Measurements from ENCODE around the gene ATP10A. TPM values are rescaled to one million over a fixed set of nuclear protein-coding genes. Genes with fewer than 3 reads are reported as not detected.

ATP10A gene
- total RNA-seq, 1 experiment from 2014 or later = 0.02 TPM

- H3K27ac ChIP-seq (ENCODE audit: low read depth, low read length) = no peak overlapping the region
- H3K4me3 ChIP-seq (replicated peaks in 1 of 2; ENCODE audit: low read depth in 1 of 2, low read length in 2 of 2) = no peak overlapping the region
- no peak overlapping the region for H3K4me2 ChIP-seq (ENCODE audit: low read length)
- H4K20me1 ChIP-seq (ENCODE audit: insufficient read depth) = no peaks in the 10 kb centered on the region
- no peaks in the 10 kb centered on the region for H3K79me2 ChIP-seq (ENCODE audit: insufficient read depth, low read length)
- ChIA-PET POLR2A (no interaction called here), CTCF (no interaction called here), RAD21 (ENCODE audit: low non-redundant PET in 1 of 2, low total read pairs in 2 of 2, uncharacterized antibody in 2 of 2, unreplicated experiment in 2 of 2) (no interaction called here)
- peaks cover 5 to 23% of the 10 kb centered on the region in 2 experiments; a peak in 3 of 4 replicates for H3K9me3 ChIP-seq (ENCODE audit: control insufficient read depth in 1 of 2, insufficient read depth in 1 of 2, low read depth in 1 of 2, low read length in 2 of 2)
- no peak for DNase-seq (ENCODE audit: low read depth, low spot score)
- no peaks in the 10 kb centered on the region for H3K9me2 ChIP-seq (ENCODE audit: insufficient read depth)
- no TSS peak for BruUV-seq (replicated peaks)
- intact Hi-C loops (cut with micrococcal nuclease) = no loop called here
- H3K4me1 ChIP-seq (ENCODE audit: control insufficient read depth in 1 of 2, insufficient read depth in 2 of 2, low read length in 2 of 2) = no peaks in the 10 kb centered on the region
- no peak overlapping the region for H3K9ac ChIP-seq (ENCODE audit: low read length)
- H3K36me3 ChIP-seq (ENCODE audit: control insufficient read depth in 1 of 2, insufficient read depth in 2 of 2, low read length in 2 of 2) = no peaks in the 10 kb centered on the region
- no peak for ATAC-seq
- no peaks in the 10 kb centered on the region for H3K27me3 ChIP-seq (ENCODE audit: insufficient read depth, low read length)
- TF ChIP-seq CBX3 (IDR thresholded peaks at IDR 0.05; ENCODE audit: low read depth) (no peak), SRF (IDR thresholded peaks at IDR 0.05; ENCODE audit: low read depth) (no peak), ELF1 (IDR thresholded peaks at IDR 0.05; ENCODE audit: borderline replicate concordance, low read depth) (no peak), SIN3A (IDR thresholded peaks at IDR 0.05; ENCODE audit: low read depth) (no peak), EGR1 (IDR thresholded peaks at IDR 0.05; ENCODE audit: low read depth) (no peak), MAX (IDR thresholded peaks at IDR 0.05) (no peak), ZNF274 (IDR thresholded peaks at IDR 0.05; ENCODE audit: low read depth, low read length) (no peak), ZBTB33 (IDR thresholded peaks at IDR 0.05; ENCODE audit: extremely low read depth, insufficient replicate concordance, low read length) (no peak), RAD21 (IDR thresholded peaks at IDR 0.05; ENCODE audit: low read depth) (no peak), CTCF (IDR thresholded peaks at IDR 0.05 in 2 of 3, conservative IDR thresholded peaks at IDR 0.05 in 1 of 3; ENCODE audit: borderline replicate concordance in 1 of 3, insufficient read depth in 1 of 3, low read depth in 2 of 3, low read length in 2 of 3) (no peak), YY1 (IDR thresholded peaks at IDR 0.05; ENCODE audit: extremely low read depth, insufficient replicate concordance, low read depth, low read length) (no peak), EZH2phosphoT487 (IDR thresholded peaks at IDR 0.05; ENCODE audit: borderline replicate concordance) (no peak), CEBPB (IDR thresholded peaks at IDR 0.05; ENCODE audit: low read depth) (no peak), FOSL1 (IDR thresholded peaks at IDR 0.05; ENCODE audit: low read depth) (no peak), TCF7L2 (IDR thresholded peaks at IDR 0.05; ENCODE audit: borderline replicate concordance, extremely low read depth, insufficient read depth, insufficient read length) (no peak)
- H2AFZ ChIP-seq (ENCODE audit: low read depth, low read length, poor library complexity, severe bottlenecking) = no peak overlapping the region
Observed at GRCh38 chr15:25812073-25812472, 51.1 kb downstream of the ATP10A start.
